Measurements from ENCODE around the gene TMPO.
"Not testable (repeated sequence)": the region's sequence is repeated elsewhere in the genome, so short reads cannot be mapped to it uniquely, and the experiment has no call there.

TMPO gene

GRCh38 chr12:98511806-98512205 is 3.6 kb upstream of the TMPO start:
- DNase-seq: not testable (repeated sequence)

GRCh38 chr12:98513379-98514322 is 1.7 kb upstream of the TMPO start:
- no peak for DNase-seq

- no peak for DNase-seq
Measured at GRCh38 chr12:98514982-98515286, 456 bp upstream of the TMPO start.

GRCh38 chr12:98516111-98516873 is 902 bp downstream of the TMPO start:
- peak; percentile 88 to 93 for DNase-seq

GRCh38 chr12:98519257-98519907 is 4.0 kb downstream of the TMPO start:
- DNase-seq: no peak

- no peak for DNase-seq
Measured at GRCh38 chr12:98530068-98530467, 14.7 kb downstream of the TMPO start.

GRCh38 chr12:98532687-98533304 is 17.4 kb downstream of the TMPO start:
- DNase-seq: peak; percentile 38 to 49

GRCh38 chr12:98533723-98534251 is 18.4 kb downstream of the TMPO start:
- DNase-seq: no peak

- no peak for DNase-seq
Measured at GRCh38 chr12:98538031-98538430, 22.6 kb downstream of the TMPO start.

- no peak for DNase-seq
Measured at GRCh38 chr12:98543701-98544100, 28.3 kb downstream of the TMPO start.

GRCh38 chr12:98544751-98545150 is 29.4 kb downstream of the TMPO start:
- no peak for DNase-seq

- no peak for DNase-seq
Measured at GRCh38 chr12:98549371-98550110, 34.2 kb downstream of the TMPO start.

- no peak for DNase-seq
Measured at GRCh38 chr12:98551787-98552186, 36.4 kb downstream of the TMPO start.

GRCh38 chr12:98558097-98558496 is 42.7 kb downstream of the TMPO start:
- not testable (repeated sequence) for DNase-seq

- DNase-seq: peak in 1 of 2 experiments; percentile 8
Measured at GRCh38 chr12:98559666-98560065, 44.3 kb downstream of the TMPO start.

GRCh38 chr12:98561846-98562245 is 46.5 kb downstream of the TMPO start:
- no peak for DNase-seq

GRCh38 chr12:98572010-98572409 is 56.6 kb downstream of the TMPO start:
- DNase-seq: no peak

GRCh38 chr12:98574110-98574509 is 58.7 kb downstream of the TMPO start:
- DNase-seq: no peak

GRCh38 chr12:98575013-98575412 is 59.6 kb downstream of the TMPO start:
- no peak for DNase-seq

GRCh38 chr12:98576795-98577194 is 61.4 kb downstream of the TMPO start:
- DNase-seq: not testable (repeated sequence)

GRCh38 chr12:98578392-98578791 is 63.0 kb downstream of the TMPO start:
- no peak for DNase-seq

- DNase-seq: no peak
Measured at GRCh38 chr12:98578821-98579220, 63.4 kb downstream of the TMPO start.
